WTC11 (cell line): ENCODE data around the gene OAT.

ENCODE experiments used
- CREB1 ChIP-seq: sonication (generic); formaldehyde crosslinking; IDR thresholded peaks from 2 replicates; pipeline ENCODE4 v1.8.0; 2023; ENCODE audit warnings: mild to moderate bottlenecking, missing genetic modification reagents
- TF ChIP-seq, protein P1 (sequence below): fragments of 200-600 bp; IDR thresholded peaks from 2 replicates; pipeline ENCODE4 v1.8.0; 2022; ENCODE audit warnings: antibody characterized with exemption
- TF ChIP-seq, protein P2 (sequence below): sonication (generic); formaldehyde crosslinking; IDR thresholded peaks from 2 replicates; pipeline ENCODE4 v1.8.1; 2023; ENCODE audit warnings: mild to moderate bottlenecking, missing genetic modification reagents, moderate library complexity

- TF ChIP-seq, protein P1, sequence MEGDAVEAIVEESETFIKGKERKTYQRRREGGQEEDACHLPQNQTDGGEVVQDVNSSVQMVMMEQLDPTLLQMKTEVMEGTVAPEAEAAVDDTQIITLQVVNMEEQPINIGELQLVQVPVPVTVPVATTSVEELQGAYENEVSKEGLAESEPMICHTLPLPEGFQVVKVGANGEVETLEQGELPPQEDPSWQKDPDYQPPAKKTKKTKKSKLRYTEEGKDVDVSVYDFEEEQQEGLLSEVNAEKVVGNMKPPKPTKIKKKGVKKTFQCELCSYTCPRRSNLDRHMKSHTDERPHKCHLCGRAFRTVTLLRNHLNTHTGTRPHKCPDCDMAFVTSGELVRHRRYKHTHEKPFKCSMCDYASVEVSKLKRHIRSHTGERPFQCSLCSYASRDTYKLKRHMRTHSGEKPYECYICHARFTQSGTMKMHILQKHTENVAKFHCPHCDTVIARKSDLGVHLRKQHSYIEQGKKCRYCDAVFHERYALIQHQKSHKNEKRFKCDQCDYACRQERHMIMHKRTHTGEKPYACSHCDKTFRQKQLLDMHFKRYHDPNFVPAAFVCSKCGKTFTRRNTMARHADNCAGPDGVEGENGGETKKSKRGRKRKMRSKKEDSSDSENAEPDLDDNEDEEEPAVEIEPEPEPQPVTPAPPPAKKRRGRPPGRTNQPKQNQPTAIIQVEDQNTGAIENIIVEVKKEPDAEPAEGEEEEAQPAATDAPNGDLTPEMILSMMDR, result no peak
- no peak for TF ChIP-seq CREB1
- TF ChIP-seq, protein P2, sequence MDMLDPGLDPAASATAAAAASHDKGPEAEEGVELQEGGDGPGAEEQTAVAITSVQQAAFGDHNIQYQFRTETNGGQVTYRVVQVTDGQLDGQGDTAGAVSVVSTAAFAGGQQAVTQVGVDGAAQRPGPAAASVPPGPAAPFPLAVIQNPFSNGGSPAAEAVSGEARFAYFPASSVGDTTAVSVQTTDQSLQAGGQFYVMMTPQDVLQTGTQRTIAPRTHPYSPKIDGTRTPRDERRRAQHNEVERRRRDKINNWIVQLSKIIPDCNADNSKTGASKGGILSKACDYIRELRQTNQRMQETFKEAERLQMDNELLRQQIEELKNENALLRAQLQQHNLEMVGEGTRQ (CRISPR knock-in tag), result no peak
These were observed 11.3 kb downstream of the OAT start for GRCh38 chr10:124407456-124407855.
